AG04450 (cell line): ENCODE measurements around the gene MRI1. TPM values are rescaled to one million over a fixed set of nuclear protein-coding genes. Genes with fewer than 3 reads are reported as not detected.

ENCODE experiments used
- CTCF ChIA-PET: fragments of 300-600, 350-600 bp; formaldehyde crosslinking; extraction: SDS; loops from one replicate; lab custom pipeline; 2022; ENCODE audit warnings: antibody characterized with exemption, inconsistent platforms; lab: Charles Lee
- POLR2A ChIA-PET: fragments of 350-600 bp; formaldehyde crosslinking; extraction: SDS; loops from one replicate; lab custom pipeline; 2021; ENCODE audit warnings: antibody characterized with exemption, inconsistent platforms; lab: Yijun Ruan, JAX
- DNase-seq: peaks from one replicate; pipeline ENCODE4 v3.0.0-alpha.2; 2011; ENCODE audit warnings: low read depth, low spot score
- H3K27ac ChIP-seq: one replicate; pipeline ENCODE4 v1.5.1; 2012; ENCODE audit warnings: low read depth, low read length, control low read depth
- H3K27me3 ChIP-seq: one replicate; pipeline ENCODE4 v1.6.0; 2012; ENCODE audit warnings: low read length; ENCODE audit not compliant: control insufficient read depth, insufficient read depth
- H3K4me3 ChIP-seq: 2 replicates; pipeline ENCODE4 v1.5.1; 2011; ENCODE audit warnings: mild to moderate bottlenecking, low read depth, low read length, control low read depth
- H3K9me3 ChIP-seq: 2 replicates; pipeline ENCODE4 v1.5.1; 2012; ENCODE audit warnings: low read length; ENCODE audit not compliant: control insufficient read depth, insufficient read depth
- polyA plus RNA-seq: library from polyadenylated mRNA; depleted of rRNA; stranded (reverse); fragments of >200 nt; gene quantifications from 2 replicates; pipeline ENCODE4 v1.2.3, GENCODE V29; 2011
- TF ChIP-seq, protein P1 (sequence below): IDR thresholded peaks from 2 replicates; pipeline ENCODE4 v1.5.1; 2011; ENCODE audit warnings: low read depth, low read length, control low read depth, inconsistent platforms

The MRI1 gene
- polyA plus RNA-seq, 1 experiment, result 20.2 TPM

DNA sequence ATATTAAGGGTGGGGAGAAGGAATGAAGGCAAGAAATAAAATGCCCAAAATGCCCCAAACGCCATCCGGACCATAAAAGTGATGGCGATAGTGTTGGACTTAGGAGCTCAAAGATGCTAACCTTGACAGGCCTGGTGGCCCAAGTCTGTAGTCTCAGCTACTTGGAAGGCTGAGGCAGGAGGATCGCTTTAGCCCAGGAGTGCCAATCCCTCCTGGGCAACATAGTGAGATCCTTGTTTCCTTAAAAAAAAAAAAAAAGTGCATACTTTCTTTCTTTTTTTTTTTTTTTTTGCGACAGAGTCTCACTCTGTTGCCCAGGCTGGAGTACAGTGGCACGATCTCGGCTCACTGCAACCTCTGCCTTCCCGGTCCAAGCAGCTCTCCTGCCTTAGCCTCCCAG is 32.0 kb upstream of the MRI1 start:
- ChIA-PET POLR2A (interaction anchor here (1.9 kb wide), 1 partner anchor 15 kb away, joined by 16 read pairs; a partner anchor contains a TSS), CTCF (interaction anchor here (0.6 to 3.8 kb wide), 4 partner anchors 11 to 953 kb away, joined by 4 to 27 read pairs (median 9); no protein-coding TSS in a partner anchor)
- H3K27ac ChIP-seq, result peak overlapping the region; percentile 99
- no peak for DNase-seq
- no peaks in the 10 kb centered on the region for H3K9me3 ChIP-seq
- H3K4me3 ChIP-seq, result peak overlapping the region; percentile 83
- TF ChIP-seq, protein P1, sequence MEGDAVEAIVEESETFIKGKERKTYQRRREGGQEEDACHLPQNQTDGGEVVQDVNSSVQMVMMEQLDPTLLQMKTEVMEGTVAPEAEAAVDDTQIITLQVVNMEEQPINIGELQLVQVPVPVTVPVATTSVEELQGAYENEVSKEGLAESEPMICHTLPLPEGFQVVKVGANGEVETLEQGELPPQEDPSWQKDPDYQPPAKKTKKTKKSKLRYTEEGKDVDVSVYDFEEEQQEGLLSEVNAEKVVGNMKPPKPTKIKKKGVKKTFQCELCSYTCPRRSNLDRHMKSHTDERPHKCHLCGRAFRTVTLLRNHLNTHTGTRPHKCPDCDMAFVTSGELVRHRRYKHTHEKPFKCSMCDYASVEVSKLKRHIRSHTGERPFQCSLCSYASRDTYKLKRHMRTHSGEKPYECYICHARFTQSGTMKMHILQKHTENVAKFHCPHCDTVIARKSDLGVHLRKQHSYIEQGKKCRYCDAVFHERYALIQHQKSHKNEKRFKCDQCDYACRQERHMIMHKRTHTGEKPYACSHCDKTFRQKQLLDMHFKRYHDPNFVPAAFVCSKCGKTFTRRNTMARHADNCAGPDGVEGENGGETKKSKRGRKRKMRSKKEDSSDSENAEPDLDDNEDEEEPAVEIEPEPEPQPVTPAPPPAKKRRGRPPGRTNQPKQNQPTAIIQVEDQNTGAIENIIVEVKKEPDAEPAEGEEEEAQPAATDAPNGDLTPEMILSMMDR, result no peak
- H3K27me3 ChIP-seq, result no peaks in the 10 kb centered on the region

DNA sequence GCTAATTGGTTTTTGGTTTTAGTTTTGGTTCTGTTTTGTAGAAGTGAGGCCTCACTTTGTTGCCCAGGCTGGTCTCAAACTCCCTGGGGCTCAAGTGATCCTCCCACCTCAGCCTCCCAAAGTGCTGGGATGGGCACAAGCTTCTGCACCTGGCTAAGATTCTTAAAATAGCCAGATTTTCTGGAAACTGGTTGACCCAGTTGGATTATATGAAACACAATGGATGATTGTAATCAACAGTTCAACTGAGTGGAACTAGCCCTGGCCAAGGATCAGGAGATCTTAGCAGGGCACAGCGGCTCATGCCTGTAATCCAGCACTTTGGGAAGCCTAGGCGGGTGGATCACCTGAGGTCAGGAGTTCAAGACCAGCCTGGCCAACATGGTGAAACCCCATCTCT is 29.6 kb upstream of the MRI1 start:
- POLR2A ChIA-PET, result no interaction called here
- no peak for DNase-seq
- Histone ChIP-seq H3K27ac (no peak overlapping the region), H3K9me3 (no peaks in the 10 kb centered on the region), H3K27me3 (no peaks in the 10 kb centered on the region), H3K4me3 (no peak overlapping the region)
- CTCF ChIA-PET, result no interaction called here
- TF ChIP-seq, protein P1, result no peak

DNA sequence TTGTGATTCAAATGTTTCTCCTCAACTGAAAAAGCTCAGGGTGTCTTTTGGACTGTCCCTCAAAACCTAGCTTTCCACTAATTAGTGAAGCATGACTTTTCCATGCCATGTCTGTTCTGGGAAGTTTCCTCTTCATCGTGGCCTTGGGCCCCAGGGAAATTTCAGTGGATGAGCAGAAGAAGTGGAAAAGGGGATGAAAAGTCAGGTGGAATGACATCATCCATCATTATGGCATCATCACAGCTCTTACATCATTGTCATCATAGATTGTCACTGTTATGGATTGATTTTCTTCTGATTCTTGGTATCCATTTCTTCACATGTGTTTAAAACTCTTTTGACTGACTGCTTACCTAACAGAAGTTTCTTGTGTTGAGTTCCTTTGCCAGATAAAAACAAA is 26.2 kb upstream of the MRI1 start:
- Histone ChIP-seq H3K27me3 (no peaks in the 10 kb centered on the region), H3K27ac (no peak overlapping the region), H3K9me3 (no peaks in the 10 kb centered on the region), H3K4me3 (no peak overlapping the region)
- TF ChIP-seq, protein P1, result no peak
- ChIA-PET POLR2A (interaction anchor here (1.3 kb wide), 1 partner anchor 10 kb away, joined by 3 read pairs; a partner anchor contains a TSS), CTCF (interaction anchor here (1.4 kb wide), 1 partner anchor 16 kb away, joined by 3 read pairs; no protein-coding TSS in a partner anchor)
- DNase-seq, result no peak

DNA sequence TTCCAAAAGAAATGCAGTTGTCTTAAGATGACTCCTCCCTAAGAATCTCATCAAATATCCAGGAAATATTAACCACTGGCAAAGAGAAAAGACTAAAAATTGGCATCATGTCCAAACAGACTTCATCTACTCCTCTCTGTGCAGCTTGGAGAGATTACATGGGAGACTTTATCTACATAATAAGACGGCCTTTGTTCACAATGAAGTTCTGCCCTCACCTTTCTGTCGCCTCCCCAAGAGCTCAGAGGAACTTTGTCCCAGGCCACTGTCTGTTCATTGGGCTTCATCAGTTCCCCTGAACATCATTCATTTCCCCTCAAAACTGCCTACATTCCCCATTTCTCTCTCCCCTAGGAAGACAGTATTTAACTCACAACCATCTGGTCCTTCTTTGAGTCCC is 22.4 kb upstream of the MRI1 start:
- H3K4me3 ChIP-seq, result no peak overlapping the region
- no peaks in the 10 kb centered on the region for H3K27me3 ChIP-seq
- no peaks in the 10 kb centered on the region for H3K9me3 ChIP-seq
- no peak for DNase-seq
- no peak overlapping the region for H3K27ac ChIP-seq
- ChIA-PET POLR2A (interaction anchor here (0.6 kb wide), 1 partner anchor 111 kb away, joined by 7 read pairs; no protein-coding TSS in a partner anchor), CTCF (interaction anchor here (1.1 kb wide), 1 partner anchor 20 kb away, joined by 5 read pairs; no protein-coding TSS in a partner anchor)
- TF ChIP-seq, protein P1, result no peak

DNA sequence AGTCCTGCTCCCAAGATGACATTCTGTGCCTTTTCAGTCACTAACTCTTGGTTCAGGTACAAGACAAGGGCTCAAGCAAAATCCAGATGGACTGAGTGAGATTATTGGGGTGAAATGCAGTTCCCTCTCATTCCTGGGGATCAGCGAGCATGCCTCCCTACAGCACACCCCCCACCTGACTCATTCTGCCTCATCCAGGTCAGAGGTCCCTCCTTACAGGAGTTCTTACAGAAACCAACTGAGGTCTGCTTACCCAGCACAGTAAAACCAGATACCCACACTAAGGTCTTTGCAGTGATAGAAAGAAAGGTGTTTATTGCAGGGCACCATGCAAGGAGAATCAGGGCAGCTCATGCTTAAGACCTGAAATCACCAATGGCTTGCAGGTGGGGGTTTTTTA is 21.6 kb upstream of the MRI1 start:
- Histone ChIP-seq H3K27me3 (no peaks in the 10 kb centered on the region), H3K27ac (no peak overlapping the region), H3K4me3 (no peak overlapping the region), H3K9me3 (peaks cover 6% of the 10 kb centered on the region)
- CTCF ChIA-PET, result no interaction called here
- TF ChIP-seq, protein P1, result no peak
- DNase-seq, result no peak
- POLR2A ChIA-PET, result interaction anchor here (0.6 kb wide), 1 partner anchor 52 kb away, joined by 9 read pairs; no protein-coding TSS in a partner anchor
